Tibial artery (tissue), 4 donors: ENCODE results near the gene CHST11.

Source experiments
- DNase-seq, 2 donors: peaks; one replicate each; pipeline ENCODE4 v3.0.0-alpha.2; 2019
- H3K27ac ChIP-seq, 2 donors: fragments of 200-600 bp; sonication (generic) in 1 of 2; 1 replicate in 1 of 2; 2 replicates in 1 of 2; pipeline ENCODE4 v1.5.1; 2018 to 2019; ENCODE audit warnings: mild to moderate bottlenecking in 1 of 2
- H3K27me3 ChIP-seq, 2 donors: fragments of 200-600 bp; sonication (generic) in 1 of 2; one replicate each; pipeline versions ENCODE4 v1.5.1 to v1.6.0; 2016 to 2019
- H3K36me3 ChIP-seq, 3 donors: fragments of 200-600 bp; sonication (generic) in 2 of 3; one replicate each; pipeline ENCODE4 v1.5.1; 2016 to 2019; ENCODE audit warnings: mild to moderate bottlenecking in 2 of 3
- H3K4me1 ChIP-seq, 4 donors: fragments of 200-600 bp; sonication (generic) in 2 of 4; 1 replicate in 3 of 4; 2 replicates in 1 of 4; pipeline ENCODE4 v1.5.1; 2016 to 2019
- H3K4me3 ChIP-seq, 2 donors: fragments of 200-600 bp; sonication (generic) in 1 of 2; 1 replicate in 1 of 2; 2 replicates in 1 of 2; pipeline ENCODE4 v1.5.1; 2018 to 2019; ENCODE audit warnings: mild to moderate bottlenecking in 2 of 2
- H3K9me3 ChIP-seq, 3 donors: fragments of 200-600 bp; sonication (generic) in 1 of 3; one replicate each; pipeline ENCODE4 v1.5.1; 2016 to 2019
- intact Hi-C: fragments of 100-400 bp; cut with DNase I; formaldehyde crosslinking; loops from one replicate; pipeline ENCODE4 v1.15.0; 2023; ENCODE audit warnings: low total_unique reads
- TF ChIP-seq, protein P1 (sequence below), 2 experiments: fragments of 200-600 bp in 1 of 2; fragments of 450-650 bp in 1 of 2; IDR thresholded peaks; one replicate each; pipeline ENCODE4 v1.5.1; 2017 to 2019; ENCODE audit warnings: antibody characterized with exemption in 2 of 2, mild to moderate bottlenecking in 1 of 2, moderate library complexity in 1 of 2

CHST11 gene

DNA sequence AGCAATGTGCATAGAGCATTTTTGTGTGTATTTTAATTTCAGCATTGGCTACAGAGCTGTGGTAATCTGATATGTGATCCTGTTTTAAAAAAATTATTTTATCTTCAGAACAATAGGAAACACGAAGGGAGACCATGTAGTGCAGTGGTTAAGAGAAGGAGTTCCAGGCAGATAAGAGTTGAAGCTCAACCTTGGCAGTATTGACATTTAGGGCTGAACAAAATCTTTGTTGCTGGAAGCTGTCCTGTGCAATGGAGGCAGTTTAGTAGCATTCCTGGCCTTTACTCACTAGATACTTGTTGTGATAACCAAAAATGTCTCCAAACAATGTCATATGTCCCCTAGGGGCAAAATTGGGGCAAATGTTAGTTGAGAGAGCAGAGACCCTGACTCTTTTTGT, 59.2 kb downstream of the CHST11 start:
- TF ChIP-seq, protein P1, sequence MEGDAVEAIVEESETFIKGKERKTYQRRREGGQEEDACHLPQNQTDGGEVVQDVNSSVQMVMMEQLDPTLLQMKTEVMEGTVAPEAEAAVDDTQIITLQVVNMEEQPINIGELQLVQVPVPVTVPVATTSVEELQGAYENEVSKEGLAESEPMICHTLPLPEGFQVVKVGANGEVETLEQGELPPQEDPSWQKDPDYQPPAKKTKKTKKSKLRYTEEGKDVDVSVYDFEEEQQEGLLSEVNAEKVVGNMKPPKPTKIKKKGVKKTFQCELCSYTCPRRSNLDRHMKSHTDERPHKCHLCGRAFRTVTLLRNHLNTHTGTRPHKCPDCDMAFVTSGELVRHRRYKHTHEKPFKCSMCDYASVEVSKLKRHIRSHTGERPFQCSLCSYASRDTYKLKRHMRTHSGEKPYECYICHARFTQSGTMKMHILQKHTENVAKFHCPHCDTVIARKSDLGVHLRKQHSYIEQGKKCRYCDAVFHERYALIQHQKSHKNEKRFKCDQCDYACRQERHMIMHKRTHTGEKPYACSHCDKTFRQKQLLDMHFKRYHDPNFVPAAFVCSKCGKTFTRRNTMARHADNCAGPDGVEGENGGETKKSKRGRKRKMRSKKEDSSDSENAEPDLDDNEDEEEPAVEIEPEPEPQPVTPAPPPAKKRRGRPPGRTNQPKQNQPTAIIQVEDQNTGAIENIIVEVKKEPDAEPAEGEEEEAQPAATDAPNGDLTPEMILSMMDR (IDR thresholded peaks at IDR 0.05): no peak
- intact Hi-C loops: no loop called here
- Histone ChIP-seq H3K27ac (no peak overlapping the region), H3K36me3 (no peaks in the 10 kb centered on the region), H3K4me3 (no peak overlapping the region), H3K4me1 (peaks cover 0 to 16% (median 2%) of the 10 kb centered on the region in 4 donors), H3K27me3 (no peaks in the 10 kb centered on the region), H3K9me3 (no peaks in the 10 kb centered on the region)
- DNase-seq: no peak

DNA sequence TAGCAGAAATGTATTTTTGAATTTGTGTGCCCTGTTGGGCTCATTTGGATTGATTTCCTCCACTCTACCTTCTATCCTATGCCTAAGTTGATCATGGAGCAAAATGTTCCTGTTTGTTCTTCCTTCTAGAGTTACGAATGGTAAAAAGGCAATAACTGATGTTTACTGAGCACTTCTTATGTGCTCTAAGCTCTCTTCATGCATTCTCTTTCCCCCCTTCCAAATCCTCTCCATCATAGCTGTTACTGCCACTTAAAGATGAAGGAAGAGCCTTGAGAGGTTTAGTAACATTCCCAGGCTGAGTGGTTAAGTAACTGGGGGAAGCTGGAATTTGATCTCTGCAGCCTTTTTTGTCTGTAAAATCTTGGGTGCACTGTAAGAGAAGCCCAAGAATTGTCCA, 60.1 kb downstream of the CHST11 start:
- H3K4me3 ChIP-seq: no peak overlapping the region
- TF ChIP-seq, protein P1 (IDR thresholded peaks at IDR 0.05): no peak
- H3K27ac ChIP-seq: no peak overlapping the region
- DNase-seq: no peak
- H3K4me1 ChIP-seq: peaks cover 0 to 22% (median 2%) of the 10 kb centered on the region in 4 donors
- H3K36me3 ChIP-seq: no peaks in the 10 kb centered on the region
- intact Hi-C loops: no loop called here
- no peaks in the 10 kb centered on the region for H3K27me3 ChIP-seq
- H3K9me3 ChIP-seq: no peaks in the 10 kb centered on the region

DNA sequence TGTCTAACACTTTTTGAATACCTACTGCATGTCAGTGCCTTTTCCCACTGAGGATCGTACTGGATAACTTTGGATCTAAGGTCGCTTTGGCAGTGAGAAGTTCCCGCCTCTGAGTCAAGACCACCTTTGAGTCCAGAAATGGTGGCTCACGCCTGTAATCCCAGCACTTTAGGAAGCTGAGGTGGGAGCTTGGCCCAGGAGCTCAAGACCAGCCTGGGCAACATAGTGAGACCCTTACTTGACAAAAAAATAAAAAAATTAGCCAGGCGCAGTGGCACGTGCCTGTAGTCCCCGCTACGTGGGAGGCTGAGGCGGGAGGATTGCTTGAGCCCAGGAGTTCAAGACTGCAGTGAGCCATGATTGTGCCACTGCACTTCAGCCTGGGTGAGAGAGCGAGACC, 61.1 kb downstream of the CHST11 start:
- no peaks in the 10 kb centered on the region for H3K9me3 ChIP-seq
- H3K27me3 ChIP-seq: no peaks in the 10 kb centered on the region
- TF ChIP-seq, protein P1 (IDR thresholded peaks at IDR 0.05): no peak
- H3K4me3 ChIP-seq: no peak overlapping the region
- DNase-seq: no peak
- intact Hi-C loops: no loop called here
- H3K4me1 ChIP-seq: peaks cover 0 to 31% (median 4%) of the 10 kb centered on the region in 4 donors
- H3K27ac ChIP-seq: no peak overlapping the region
- no peaks in the 10 kb centered on the region for H3K36me3 ChIP-seq

DNA sequence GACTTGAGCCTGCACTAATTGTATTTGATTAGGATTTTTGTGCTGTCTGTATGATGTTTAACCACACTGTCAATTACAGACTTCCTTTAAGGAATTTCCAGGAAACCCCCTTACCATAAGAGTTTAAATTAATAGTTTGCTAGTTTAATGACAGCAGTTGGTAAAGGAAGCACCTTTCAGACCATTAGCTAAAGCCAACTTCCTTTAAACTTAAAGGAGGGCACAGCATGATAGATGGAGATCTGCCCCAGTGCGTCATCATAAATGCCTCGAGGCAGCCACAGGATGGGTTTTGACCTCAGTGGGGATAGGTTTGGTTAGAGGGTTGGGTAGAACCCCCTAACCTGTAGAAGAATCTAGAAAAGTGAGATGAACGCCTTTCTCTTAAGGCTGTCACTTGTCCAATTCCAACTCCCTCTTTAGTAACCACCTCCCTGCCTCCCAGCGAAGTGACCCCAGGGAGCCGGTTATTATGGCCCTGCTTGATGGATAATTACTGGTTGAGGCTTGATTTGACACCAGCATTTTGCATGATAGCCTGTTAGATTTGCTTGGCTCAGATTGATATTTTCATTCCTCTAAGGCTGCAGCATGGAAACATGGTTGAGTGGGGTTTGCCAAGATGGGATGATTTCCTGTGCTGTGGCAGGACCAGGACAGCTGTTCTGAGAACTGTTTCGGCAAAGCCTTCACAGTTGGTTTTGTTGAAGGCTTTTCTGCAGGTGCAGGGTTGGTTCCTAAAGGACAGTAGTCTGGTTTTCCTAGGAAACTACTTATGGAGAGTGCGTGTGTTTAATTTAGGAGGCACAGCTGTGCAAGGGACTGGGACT, 62.7 kb downstream of the CHST11 start:
- H3K36me3 ChIP-seq: no peaks in the 10 kb centered on the region
- H3K27me3 ChIP-seq: no peaks in the 10 kb centered on the region
- peaks cover 0 to 45% (median 10%) of the 10 kb centered on the region in 4 donors for H3K4me1 ChIP-seq
- H3K4me3 ChIP-seq: no peak overlapping the region
- no peak for DNase-seq
- no peaks in the 10 kb centered on the region for H3K9me3 ChIP-seq
- intact Hi-C loops: no loop called here
- H3K27ac ChIP-seq: no peak overlapping the region
- TF ChIP-seq, protein P1 (IDR thresholded peaks at IDR 0.05): no peak

DNA sequence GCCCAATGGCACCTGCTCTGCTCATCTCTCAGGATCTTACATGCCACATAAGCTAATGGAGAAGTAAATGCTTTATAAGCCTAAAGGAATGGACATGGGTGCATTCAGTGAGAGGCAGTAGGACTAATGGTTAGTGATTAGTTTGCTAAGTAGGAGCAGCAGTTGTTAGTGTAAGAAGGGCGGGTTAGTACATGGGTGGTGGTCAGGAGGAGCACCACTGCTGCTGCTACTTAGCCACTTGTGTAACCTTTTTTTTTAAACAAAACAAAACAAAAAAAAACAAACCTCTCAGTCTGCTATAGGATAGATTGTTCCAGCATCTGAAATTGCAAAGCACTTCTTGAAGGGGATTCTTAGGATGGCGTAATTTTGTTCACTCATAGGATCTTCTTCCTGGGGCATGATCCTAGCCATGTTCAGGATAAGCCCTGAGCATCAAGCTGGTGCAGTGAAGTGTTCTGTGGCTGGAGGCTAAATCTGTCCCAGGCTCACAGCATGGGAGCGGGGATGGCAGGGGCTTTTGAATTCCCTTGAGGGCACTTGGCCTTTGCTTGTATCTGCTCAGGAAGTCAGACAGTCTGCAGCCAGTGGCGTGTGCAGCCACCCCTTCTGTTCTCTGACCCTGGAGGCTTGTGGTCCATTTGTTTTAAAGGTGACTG, 63.6 kb downstream of the CHST11 start:
- peaks cover 0 to 45% (median 10%) of the 10 kb centered on the region in 4 donors for H3K4me1 ChIP-seq
- DNase-seq: no peak
- H3K4me3 ChIP-seq: no peak overlapping the region
- H3K27me3 ChIP-seq: no peaks in the 10 kb centered on the region
- no peaks in the 10 kb centered on the region for H3K9me3 ChIP-seq
- TF ChIP-seq, protein P1 (IDR thresholded peaks at IDR 0.05): no peak
- no peak overlapping the region for H3K27ac ChIP-seq
- no peaks in the 10 kb centered on the region for H3K36me3 ChIP-seq
- intact Hi-C loops: no loop called here
